Astrocyte (in vitro differentiated cells and primary cell): Measurements from ENCODE around the gene SLC17A7.

Experiments used
- EZH2 ChIP-seq: IDR thresholded peaks from 2 replicates; pipeline ENCODE4 v1.6.1; 2012; ENCODE audit warnings: mild to moderate bottlenecking, low read length, inconsistent platforms; ENCODE audit not compliant: insufficient read depth
- TF ChIP-seq, protein P1 (sequence below): IDR thresholded peaks from 2 replicates; pipeline ENCODE4 v1.5.1; 2011; ENCODE audit warnings: low read depth, mild to moderate bottlenecking, inconsistent platforms, low read length, moderate library complexity; ENCODE audit not compliant: insufficient read depth

DNA sequence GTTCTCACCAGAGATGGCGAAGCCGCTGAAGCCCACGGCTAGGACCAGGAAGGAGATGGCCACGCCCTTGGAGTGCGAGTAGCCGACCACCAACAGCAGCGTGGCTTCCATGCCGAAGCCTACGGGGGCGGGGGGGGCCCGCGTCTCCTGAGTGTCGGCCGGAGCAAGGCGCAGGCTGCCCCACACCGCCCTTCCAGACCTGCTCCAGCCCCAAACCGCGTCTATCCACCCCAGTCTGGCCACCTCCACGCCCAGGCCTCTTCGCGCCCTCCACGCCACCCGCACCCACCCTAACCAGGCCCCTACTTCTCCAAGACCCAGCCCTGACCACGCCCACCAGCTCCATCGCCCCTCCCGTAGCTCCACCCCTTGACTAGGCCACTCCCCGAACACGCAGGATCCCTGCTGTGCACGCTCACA lies 10.0 kb downstream of the SLC17A7 start:
- TF ChIP-seq, protein P1, sequence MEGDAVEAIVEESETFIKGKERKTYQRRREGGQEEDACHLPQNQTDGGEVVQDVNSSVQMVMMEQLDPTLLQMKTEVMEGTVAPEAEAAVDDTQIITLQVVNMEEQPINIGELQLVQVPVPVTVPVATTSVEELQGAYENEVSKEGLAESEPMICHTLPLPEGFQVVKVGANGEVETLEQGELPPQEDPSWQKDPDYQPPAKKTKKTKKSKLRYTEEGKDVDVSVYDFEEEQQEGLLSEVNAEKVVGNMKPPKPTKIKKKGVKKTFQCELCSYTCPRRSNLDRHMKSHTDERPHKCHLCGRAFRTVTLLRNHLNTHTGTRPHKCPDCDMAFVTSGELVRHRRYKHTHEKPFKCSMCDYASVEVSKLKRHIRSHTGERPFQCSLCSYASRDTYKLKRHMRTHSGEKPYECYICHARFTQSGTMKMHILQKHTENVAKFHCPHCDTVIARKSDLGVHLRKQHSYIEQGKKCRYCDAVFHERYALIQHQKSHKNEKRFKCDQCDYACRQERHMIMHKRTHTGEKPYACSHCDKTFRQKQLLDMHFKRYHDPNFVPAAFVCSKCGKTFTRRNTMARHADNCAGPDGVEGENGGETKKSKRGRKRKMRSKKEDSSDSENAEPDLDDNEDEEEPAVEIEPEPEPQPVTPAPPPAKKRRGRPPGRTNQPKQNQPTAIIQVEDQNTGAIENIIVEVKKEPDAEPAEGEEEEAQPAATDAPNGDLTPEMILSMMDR = no peak
- TF ChIP-seq EZH2 = no peak
